Panc1 (cell line): Measurements from ENCODE around the gene FBXL3. TPM values are rescaled to one million over a fixed set of nuclear protein-coding genes. Genes with fewer than 3 reads are reported as not detected.

Experiments used
- ATAC-seq: fragments of 200-7000 bp; cut with Tn5 transposase; 2 replicates; pipeline ENCODE4 v1.9.1; 2020; ENCODE audit warnings: mild to moderate bottlenecking, moderate library complexity
- BruUV-seq: library from RNA; stranded (reverse); fragments of 400-500 nt; replicated peaks from 2 replicates; lab custom pipeline; 2021; lab: Mats Ljungman, UMichigan
- CTCF ChIA-PET: fragments of 300-600 bp; sonication (Branson Sonifier 250); formaldehyde crosslinking; loops from one replicate; lab custom pipeline; 2022; ENCODE audit warnings: antibody characterized with exemption; lab: Charles Lee
- POLR2A ChIA-PET: fragments of 300-600 bp; sonication (Branson Sonifier 250); formaldehyde crosslinking; loops from one replicate; lab custom pipeline; 2022; ENCODE audit warnings: antibody characterized with exemption; lab: Charles Lee
- DNase-seq: peaks from one replicate; pipeline ENCODE4 v3.0.0-alpha.2; 2010; ENCODE audit warnings: low read depth, low spot score
- H3K27ac ChIP-seq: 2 replicates; pipeline ENCODE4 v1.5.1; 2011; ENCODE audit warnings: mild to moderate bottlenecking, low read length, inconsistent platforms
- H3K27me3 ChIP-seq: fragments of 200-500 bp; sonication (Bioruptor generic); 2 replicates; pipeline ENCODE4 v1.6.0; 2014; ENCODE audit warnings: low read length, inconsistent platforms; ENCODE audit not compliant: control insufficient read depth, insufficient read depth
- H3K36me3 ChIP-seq: fragments of 200-500 bp; sonication (Bioruptor generic); 2 replicates; pipeline ENCODE4 v1.5.1; 2014; ENCODE audit warnings: inconsistent platforms, mild to moderate bottlenecking, low read length, moderate library complexity; ENCODE audit not compliant: control insufficient read depth, insufficient read depth
- H3K4me1 ChIP-seq: 2 replicates; pipeline ENCODE4 v1.5.1; 2011; ENCODE audit warnings: inconsistent platforms, mild to moderate bottlenecking, low read length, moderate library complexity; ENCODE audit not compliant: control insufficient read depth, insufficient read depth
- H3K4me3 ChIP-seq, 2 experiments: 2 replicates each; pipeline ENCODE4 v1.5.1; 2011 to 2012; ENCODE audit warnings: low read depth in 2 of 2, low read length in 2 of 2, mild to moderate bottlenecking in 2 of 2, inconsistent platforms in 1 of 2, moderate library complexity in 1 of 2
- H3K9me3 ChIP-seq: fragments of 200-500 bp; sonication (Bioruptor generic); 2 replicates; pipeline ENCODE4 v1.5.1; 2014; ENCODE audit warnings: low read depth, mild to moderate bottlenecking, inconsistent platforms, low read length, moderate library complexity; ENCODE audit not compliant: control insufficient read depth, insufficient read depth
- POLR2AphosphoS5 ChIP-seq: IDR thresholded peaks from 2 replicates; pipeline ENCODE4 v1.6.1; 2012; ENCODE audit warnings: mild to moderate bottlenecking, low read depth, low read length, moderate library complexity
- SIN3A ChIP-seq: IDR thresholded peaks from 2 replicates; pipeline ENCODE4 v1.6.1; 2012; ENCODE audit warnings: low read depth, mild to moderate bottlenecking, low read length, moderate library complexity, borderline replicate concordance; ENCODE audit not compliant: insufficient read depth
- TCF7L2 ChIP-seq: IDR thresholded peaks from 2 replicates; pipeline ENCODE4 v1.6.1; 2011; ENCODE audit warnings: mild to moderate bottlenecking, low read depth, low read length, inconsistent platforms
- in situ Hi-C: cut with HindIII; loops from 2 replicates; pipeline ENCODE4 v1.10.0; 2016; ENCODE audit warnings: low sequenced_read_pairs, low pct_unique_long_range_greater_than_20kb
- intact Hi-C: fragments of 100-400 bp; cut with micrococcal nuclease; formaldehyde crosslinking; loops from one replicate; pipeline ENCODE4 v1.10.0; 2022; ENCODE audit not compliant: unreplicated experiment
- total RNA-seq: library from RNA; stranded (reverse); gene quantifications from one replicate; pipeline ENCODE4 v1.2.1, GENCODE V29; 2021; ENCODE audit not compliant: unreplicated experiment
- TF ChIP-seq, protein P1 (sequence below): fragments of 450-650 bp; IDR thresholded peaks from 2 replicates; pipeline ENCODE4 v1.5.1; 2017; ENCODE audit warnings: mild to moderate bottlenecking
- TF ChIP-seq, protein P2 (sequence below), 2 experiments: IDR thresholded peaks; 2 replicates each; pipeline ENCODE4 v1.6.1; 2011 to 2012; ENCODE audit warnings: low read depth in 2 of 2, control low read depth in 1 of 2, low read length in 1 of 2, mild to moderate bottlenecking in 1 of 2, moderate library complexity in 1 of 2; ENCODE audit not compliant: insufficient read depth in 1 of 2

Gene FBXL3
- total RNA-seq, 1 experiment from 2014 or later: 18.5 TPM

DNA sequence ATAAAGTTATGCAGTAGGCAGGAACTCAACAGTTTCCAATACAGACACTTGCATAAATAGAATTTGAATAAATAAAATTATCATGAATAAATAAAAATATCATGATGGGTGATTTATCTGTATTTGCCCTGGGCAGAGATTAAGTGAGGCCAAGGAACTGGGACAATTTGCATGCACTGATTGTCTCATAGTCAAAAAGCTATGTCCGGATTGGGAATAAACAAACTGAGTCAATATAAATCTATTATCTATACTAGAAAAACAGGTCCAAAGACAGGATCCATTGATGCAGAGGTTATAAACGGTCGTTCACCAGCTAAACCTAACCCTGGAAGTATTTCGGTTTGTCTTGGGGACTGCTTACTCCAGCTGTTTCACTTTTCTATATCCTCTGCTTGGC, 26.2 kb upstream of the FBXL3 start:
- intact Hi-C loops: no loop called here
- no peak overlapping the region for H3K27ac ChIP-seq
- no peak overlapping the region for H3K4me3 ChIP-seq

DNA sequence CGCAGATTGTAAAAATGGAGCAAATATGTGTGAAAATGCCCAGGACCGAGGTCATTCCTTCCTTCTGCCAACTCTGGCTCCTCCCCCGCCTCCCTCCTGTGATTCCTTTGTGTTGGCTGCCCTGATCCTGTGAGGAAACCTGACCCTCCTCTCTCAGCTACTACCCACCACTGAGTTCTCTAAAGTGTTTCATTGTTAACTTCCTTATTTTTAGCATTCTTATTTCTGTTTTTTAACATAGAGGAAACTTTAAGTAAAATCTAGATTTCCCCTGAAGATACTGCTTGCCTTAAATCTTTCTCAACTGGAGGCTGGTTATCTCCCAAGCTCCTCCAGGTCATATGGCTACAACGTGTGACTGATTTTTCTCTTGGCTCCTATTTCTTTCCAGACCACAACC, 21.7 kb upstream of the FBXL3 start:
- in situ Hi-C loops (no loop called here), intact Hi-C loops (no loop called here)
- Histone ChIP-seq H3K4me3 (no peak overlapping the region), H3K4me1 (no peaks in the 10 kb centered on the region), H3K27me3 (no peaks in the 10 kb centered on the region), H3K9me3 (no peaks in the 10 kb centered on the region), H3K36me3 (peaks cover 2% of the 10 kb centered on the region), H3K27ac (no peak overlapping the region)
- DNase-seq: no peak
- BruUV-seq: no TSS peak
- ATAC-seq: no peak
- ChIA-PET POLR2A (no interaction called here), CTCF (no interaction called here)
- TF ChIP-seq SIN3A (no peak), POLR2AphosphoS5 (no peak), TCF7L2 (no peak)
- TF ChIP-seq, protein P1, sequence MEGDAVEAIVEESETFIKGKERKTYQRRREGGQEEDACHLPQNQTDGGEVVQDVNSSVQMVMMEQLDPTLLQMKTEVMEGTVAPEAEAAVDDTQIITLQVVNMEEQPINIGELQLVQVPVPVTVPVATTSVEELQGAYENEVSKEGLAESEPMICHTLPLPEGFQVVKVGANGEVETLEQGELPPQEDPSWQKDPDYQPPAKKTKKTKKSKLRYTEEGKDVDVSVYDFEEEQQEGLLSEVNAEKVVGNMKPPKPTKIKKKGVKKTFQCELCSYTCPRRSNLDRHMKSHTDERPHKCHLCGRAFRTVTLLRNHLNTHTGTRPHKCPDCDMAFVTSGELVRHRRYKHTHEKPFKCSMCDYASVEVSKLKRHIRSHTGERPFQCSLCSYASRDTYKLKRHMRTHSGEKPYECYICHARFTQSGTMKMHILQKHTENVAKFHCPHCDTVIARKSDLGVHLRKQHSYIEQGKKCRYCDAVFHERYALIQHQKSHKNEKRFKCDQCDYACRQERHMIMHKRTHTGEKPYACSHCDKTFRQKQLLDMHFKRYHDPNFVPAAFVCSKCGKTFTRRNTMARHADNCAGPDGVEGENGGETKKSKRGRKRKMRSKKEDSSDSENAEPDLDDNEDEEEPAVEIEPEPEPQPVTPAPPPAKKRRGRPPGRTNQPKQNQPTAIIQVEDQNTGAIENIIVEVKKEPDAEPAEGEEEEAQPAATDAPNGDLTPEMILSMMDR: no peak
- TF ChIP-seq, protein P2, sequence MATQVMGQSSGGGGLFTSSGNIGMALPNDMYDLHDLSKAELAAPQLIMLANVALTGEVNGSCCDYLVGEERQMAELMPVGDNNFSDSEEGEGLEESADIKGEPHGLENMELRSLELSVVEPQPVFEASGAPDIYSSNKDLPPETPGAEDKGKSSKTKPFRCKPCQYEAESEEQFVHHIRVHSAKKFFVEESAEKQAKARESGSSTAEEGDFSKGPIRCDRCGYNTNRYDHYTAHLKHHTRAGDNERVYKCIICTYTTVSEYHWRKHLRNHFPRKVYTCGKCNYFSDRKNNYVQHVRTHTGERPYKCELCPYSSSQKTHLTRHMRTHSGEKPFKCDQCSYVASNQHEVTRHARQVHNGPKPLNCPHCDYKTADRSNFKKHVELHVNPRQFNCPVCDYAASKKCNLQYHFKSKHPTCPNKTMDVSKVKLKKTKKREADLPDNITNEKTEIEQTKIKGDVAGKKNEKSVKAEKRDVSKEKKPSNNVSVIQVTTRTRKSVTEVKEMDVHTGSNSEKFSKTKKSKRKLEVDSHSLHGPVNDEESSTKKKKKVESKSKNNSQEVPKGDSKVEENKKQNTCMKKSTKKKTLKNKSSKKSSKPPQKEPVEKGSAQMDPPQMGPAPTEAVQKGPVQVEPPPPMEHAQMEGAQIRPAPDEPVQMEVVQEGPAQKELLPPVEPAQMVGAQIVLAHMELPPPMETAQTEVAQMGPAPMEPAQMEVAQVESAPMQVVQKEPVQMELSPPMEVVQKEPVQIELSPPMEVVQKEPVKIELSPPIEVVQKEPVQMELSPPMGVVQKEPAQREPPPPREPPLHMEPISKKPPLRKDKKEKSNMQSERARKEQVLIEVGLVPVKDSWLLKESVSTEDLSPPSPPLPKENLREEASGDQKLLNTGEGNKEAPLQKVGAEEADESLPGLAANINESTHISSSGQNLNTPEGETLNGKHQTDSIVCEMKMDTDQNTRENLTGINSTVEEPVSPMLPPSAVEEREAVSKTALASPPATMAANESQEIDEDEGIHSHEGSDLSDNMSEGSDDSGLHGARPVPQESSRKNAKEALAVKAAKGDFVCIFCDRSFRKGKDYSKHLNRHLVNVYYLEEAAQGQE (IDR thresholded peaks at IDR 0.05; ENCODE audit: insufficient read depth in 1 of 2, low read depth in 2 of 2, low read length in 1 of 2): no peak

More for the DNA sequence above, 26.2 kb upstream of the FBXL3 start:
- DNase-seq: no peak
- in situ Hi-C loops: no loop called here
- Histone ChIP-seq H3K36me3 (peaks cover 15% of the 10 kb centered on the region), H3K9me3 (no peaks in the 10 kb centered on the region), H3K4me1 (no peaks in the 10 kb centered on the region), H3K27me3 (no peaks in the 10 kb centered on the region)
- ChIA-PET POLR2A (no interaction called here), CTCF (no interaction called here)
- no peak for ATAC-seq
- no TSS peak for BruUV-seq
- no peak for TF ChIP-seq POLR2AphosphoS5
- TF ChIP-seq SIN3A: no peak
- TF ChIP-seq TCF7L2: no peak

DNA sequence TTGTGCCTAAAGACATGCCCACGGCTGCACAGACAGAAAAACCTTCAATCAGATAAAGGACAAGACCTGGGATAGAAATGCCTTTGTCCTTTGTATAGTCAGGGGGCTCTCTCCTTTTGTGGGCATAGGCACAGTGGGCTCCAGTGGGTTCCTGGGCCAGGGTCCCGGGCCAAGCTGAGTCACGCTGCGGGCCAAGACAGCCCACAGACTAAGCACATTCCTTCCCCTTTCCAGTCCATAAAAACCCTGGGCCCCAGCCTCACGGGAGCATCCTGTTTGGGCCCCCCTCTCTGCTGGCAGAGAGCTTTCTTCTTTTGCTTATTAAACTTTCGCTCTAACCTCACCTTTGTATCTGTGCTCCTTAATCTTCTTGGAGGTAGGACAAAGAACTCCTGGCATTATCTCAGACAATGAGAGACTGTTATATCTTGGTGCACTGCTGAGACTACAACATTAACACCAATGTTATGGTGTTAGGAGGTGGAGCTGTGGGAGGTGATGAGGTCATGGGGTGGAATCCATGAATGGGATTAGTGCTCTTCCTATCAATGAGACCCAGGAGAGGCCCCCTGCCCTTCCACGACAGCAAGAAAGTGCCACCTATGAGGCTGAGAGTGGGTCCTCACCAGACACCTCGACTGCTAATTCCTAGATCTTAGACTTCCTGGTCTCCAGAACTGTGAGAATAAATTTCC, 20.8 kb upstream of the FBXL3 start:
- ChIA-PET POLR2A (no interaction called here), CTCF (no interaction called here)
- H3K9me3 ChIP-seq: no peaks in the 10 kb centered on the region
- no TSS peak for BruUV-seq
- DNase-seq: no peak
- intact Hi-C loops: no loop called here
- H3K4me3 ChIP-seq: no peak overlapping the region
- TF ChIP-seq, protein P2 (IDR thresholded peaks at IDR 0.05; ENCODE audit: insufficient read depth in 1 of 2, low read depth in 2 of 2, low read length in 1 of 2): no peak
- TF ChIP-seq TCF7L2 (no peak), SIN3A (no peak), POLR2AphosphoS5 (no peak)
- TF ChIP-seq, protein P1: no peak
- in situ Hi-C loops: no loop called here
- no peak overlapping the region for H3K27ac ChIP-seq
- H3K27me3 ChIP-seq: no peaks in the 10 kb centered on the region
- ATAC-seq: no peak
- H3K4me1 ChIP-seq: no peaks in the 10 kb centered on the region
- H3K36me3 ChIP-seq: peaks cover 2% of the 10 kb centered on the region; the same call in 1 of the 2 replicates
